ENCODE results near the gene RPL34.
A peak's percentile ranks its signal among the peaks of the same experiment; 100 is the strongest.

The RPL34 gene

DNA sequence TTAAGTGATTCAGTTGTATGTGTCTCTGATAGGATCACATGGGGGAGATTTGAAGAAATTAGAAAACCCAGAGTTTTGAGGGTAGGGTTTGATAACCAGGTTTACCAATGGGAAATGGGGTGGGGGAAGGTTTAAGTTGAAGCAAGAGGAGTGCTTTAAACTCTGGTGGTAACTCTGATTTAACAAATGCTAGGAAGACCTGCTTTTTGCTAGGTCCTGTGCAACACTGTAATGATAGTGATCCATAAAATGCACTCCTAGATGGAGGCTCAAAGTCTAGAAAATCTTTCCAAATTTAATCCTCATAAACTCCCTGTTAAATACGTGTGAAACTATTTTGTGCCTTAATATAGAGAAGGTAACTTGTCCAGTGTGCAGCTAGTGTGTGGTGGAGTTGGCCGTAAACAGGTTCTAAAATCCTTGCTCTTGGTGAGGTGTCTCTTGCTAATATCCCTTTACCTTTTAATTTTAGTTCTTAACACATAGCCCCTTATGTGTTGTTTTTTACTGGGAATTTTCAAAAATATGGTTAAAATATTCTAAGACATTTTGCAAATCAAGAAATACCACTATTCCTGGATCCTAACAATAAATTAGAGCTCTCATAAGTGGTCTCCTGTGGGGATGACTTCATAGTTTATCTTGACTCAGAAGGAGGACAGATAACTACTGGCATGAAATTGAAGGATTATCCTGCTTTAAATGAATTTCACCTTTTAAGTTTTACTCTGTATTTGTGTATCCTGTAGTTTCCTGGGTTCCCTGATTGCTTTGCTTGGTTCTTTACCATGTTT, 4.1 kb downstream of the RPL34 start:
- DNase-seq = no peak

GRCh38 chr4:108626056-108626455, 5.7 kb downstream of the RPL34 start:
- DNase-seq = no peak

- DNase-seq = no peak
Observed at GRCh38 chr4:108628411-108628810, 8.0 kb downstream of the RPL34 start.

DNA sequence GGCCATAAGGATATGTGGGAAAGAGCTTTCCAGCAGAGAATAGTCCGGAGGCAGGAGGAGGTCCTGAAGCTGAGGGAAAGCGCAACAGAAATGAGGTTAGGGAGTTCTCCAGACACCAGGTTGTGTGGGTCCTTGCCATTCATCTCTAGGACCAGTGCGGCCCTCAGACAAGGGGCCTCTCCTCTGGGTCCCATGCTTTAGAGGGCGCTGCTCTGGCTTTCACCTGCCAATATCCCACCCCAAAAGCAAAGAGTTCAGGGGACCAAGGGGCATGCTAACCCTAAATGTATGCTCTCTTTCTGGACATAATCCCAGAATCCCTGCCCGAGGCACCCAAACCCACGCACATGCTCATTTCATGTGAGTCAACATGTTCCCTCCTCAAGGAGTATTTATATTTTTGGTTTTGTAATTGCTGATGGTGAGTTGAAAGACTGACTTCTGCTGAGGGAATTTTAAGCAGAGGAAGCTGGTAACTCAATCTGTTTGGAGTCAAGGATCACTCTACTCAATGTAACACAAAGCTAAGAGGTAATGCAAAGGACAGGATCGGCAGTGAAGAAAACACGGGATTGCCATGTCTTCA, 14.8 kb downstream of the RPL34 start:
- DNase-seq = no peak

DNA sequence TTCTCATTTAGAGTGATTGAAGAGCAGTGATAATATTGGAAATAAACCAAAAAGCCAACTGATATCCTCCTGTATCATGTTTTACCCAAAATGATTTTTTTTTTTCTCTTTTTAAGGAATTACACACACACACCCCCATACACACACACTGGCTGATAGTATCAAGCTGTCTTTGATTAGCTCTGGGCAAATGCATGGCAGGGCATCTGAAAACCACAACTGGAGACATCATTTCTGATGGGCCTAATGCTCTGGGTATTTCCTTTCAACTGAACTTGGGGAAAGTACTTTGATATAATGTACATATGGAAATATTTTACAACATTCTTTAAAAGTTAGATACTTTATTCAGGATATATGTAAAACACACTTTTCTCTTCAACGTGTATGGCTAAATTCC, 15.9 kb downstream of the RPL34 start:
- DNase-seq = no peak

- no peak for DNase-seq
Observed at GRCh38 chr4:108637856-108638255, 17.5 kb downstream of the RPL34 start.

GRCh38 chr4:108644237-108644636, 23.9 kb downstream of the RPL34 start:
- no peak for DNase-seq

GRCh38 chr4:108646706-108647105, 26.3 kb downstream of the RPL34 start:
- DNase-seq = no peak

DNA sequence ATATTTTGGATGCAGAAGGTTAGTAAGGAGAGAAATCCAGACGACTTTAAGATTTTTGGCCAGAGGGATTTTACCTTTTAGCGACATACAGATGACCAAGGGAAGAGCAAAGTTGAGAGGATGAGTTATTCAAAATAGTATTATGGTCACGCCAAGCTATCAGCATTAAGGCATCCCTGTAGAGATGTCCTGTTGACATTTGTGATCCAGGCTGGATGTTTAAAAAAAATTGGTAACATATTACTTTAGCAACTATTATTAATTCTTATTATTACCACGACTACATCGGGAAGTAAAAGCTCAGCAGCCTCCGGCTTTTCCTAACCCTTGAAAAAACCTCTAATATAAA, 29.5 kb downstream of the RPL34 start:
- no peak for DNase-seq

- DNase-seq = peak; percentile 96
Observed at GRCh38 chr4:108650212-108651013, 30.0 kb downstream of the RPL34 start, which contains the start of gene OSTC. Gene OSTC (plus strand): TSS chr4:108650599. CDS start chr4:108650656, 57 bp downstream.

- DNase-seq = no peak
Observed at GRCh38 chr4:108651014-108651791, 30.8 kb downstream of the RPL34 start.

DNA sequence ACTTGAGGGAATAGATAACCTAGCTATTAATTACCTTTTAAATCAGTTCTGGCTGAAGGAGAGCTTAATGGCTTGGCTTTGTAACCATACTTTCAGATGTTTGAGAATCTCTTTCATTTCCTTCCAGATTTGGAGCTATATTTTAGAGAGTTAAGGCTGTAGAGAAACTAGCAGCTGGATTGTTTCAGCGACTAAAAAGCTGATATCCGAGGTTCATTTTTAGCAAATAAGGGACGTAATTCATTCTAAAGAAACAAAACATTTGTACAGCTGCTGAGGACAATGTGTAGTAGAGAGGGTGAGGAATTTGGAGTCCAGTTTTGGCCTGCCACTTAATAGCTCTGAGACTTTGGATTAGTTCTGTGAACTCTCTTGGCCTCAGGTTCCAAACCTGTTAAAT, 42.3 kb downstream of the RPL34 start:
- DNase-seq = no peak

DNA sequence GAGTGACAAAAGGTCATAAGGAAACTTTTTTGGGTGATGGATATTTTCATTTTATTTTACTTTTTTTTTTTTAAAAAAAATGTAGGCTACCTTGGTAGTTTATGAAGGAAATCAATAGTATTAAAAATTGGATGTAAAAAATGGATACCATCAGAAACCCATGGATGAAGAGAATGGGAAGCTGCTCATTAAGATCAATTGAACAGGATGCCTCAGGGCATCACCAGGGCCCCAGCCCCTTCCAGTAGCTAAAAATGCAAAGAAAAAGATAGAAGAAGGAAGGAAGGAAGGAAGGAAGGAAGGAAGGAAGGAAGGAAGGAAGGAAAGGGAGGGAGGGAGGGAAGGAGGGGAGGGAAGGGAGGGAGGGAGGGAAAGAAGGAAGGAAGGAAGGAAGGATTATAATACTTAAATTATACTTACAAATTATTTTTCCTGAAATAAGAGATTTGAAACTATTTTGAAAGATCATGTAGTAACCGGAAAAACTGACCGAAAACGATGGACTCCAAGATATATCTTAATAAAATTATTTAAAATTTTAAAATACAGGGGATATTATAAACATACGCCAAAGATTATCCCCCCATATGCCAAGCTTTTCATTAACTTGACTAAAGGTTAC, 54.1 kb downstream of the RPL34 start:
- DNase-seq = no peak
